WTC11 (cell line): Measurements from ENCODE around the gene VEGFD. TPM values are rescaled to one million over a fixed set of nuclear protein-coding genes. Genes with fewer than 3 reads are reported as not detected.
A peak's percentile ranks its signal among the peaks of the same experiment; 100 is the strongest.

Experiments
- ATAC-seq: fragments of 200-7000 bp; cut with Tn5 transposase; 2 replicates; pipeline ENCODE4 v1.10.0; 2021; ENCODE audit warnings: mild to moderate bottlenecking, moderate library complexity
- CTCF ChIA-PET: fragments of 300-600 bp; sonication (Branson Sonifier 250); formaldehyde crosslinking; loops from one replicate; lab custom pipeline; 2021; ENCODE audit warnings: antibody characterized with exemption; lab: Charles Lee
- POLR2A ChIA-PET: fragments of 350-600 bp; sonication (Branson Sonifier 250); formaldehyde crosslinking; loops from one replicate; lab custom pipeline; 2021; ENCODE audit warnings: antibody characterized with exemption; lab: Charles Lee
- DNase-seq: peaks from one replicate; pipeline ENCODE4 v3.0.0; 2021; ENCODE audit warnings: low spot score
- H3K27ac Mint-ChIP-seq: 2 replicates; pipeline ENCODE4 v1.8.0; 2021; ENCODE audit warnings: mixed read lengths
- H3K27me3 Mint-ChIP-seq: 2 replicates; pipeline ENCODE4 v1.8.0; 2021; ENCODE audit warnings: low read depth, mild to moderate bottlenecking, moderate library complexity, mixed read lengths
- H3K36me3 Mint-ChIP-seq: 2 replicates; pipeline ENCODE4 v1.8.0; 2021; ENCODE audit warnings: mixed read lengths
- H3K4me1 Mint-ChIP-seq: 2 replicates; pipeline ENCODE4 v1.8.0; 2022; ENCODE audit warnings: mixed read lengths
- H3K4me3 Mint-ChIP-seq: 2 replicates; pipeline ENCODE4 v1.8.0; 2021; ENCODE audit warnings: mild to moderate bottlenecking, moderate library complexity, mixed read lengths
- H3K9me3 Mint-ChIP-seq: 2 replicates; pipeline ENCODE4 v1.8.0; 2021; ENCODE audit warnings: mixed read lengths
- EMX1 ChIP-seq: fragments of 250-450 bp; sonication (Bioruptor Pico); IDR thresholded peaks from 2 replicates; pipeline ENCODE4 v1.8.0; 2021; ENCODE audit warnings: mild to moderate bottlenecking
- ESRRA ChIP-seq: sonication (generic); formaldehyde crosslinking; IDR thresholded peaks from 2 replicates; pipeline ENCODE4 v1.8.1; 2022; ENCODE audit warnings: mild to moderate bottlenecking, missing genetic modification reagents, borderline replicate concordance
- ETV6 ChIP-seq: sonication (generic); formaldehyde crosslinking; IDR thresholded peaks from 2 replicates; pipeline ENCODE4 v1.8.1; 2022; ENCODE audit warnings: mild to moderate bottlenecking, missing genetic modification reagents
- FOXK1 ChIP-seq: sonication (generic); formaldehyde crosslinking; IDR thresholded peaks from 2 replicates; pipeline ENCODE4 v1.8.0; 2022; ENCODE audit warnings: mild to moderate bottlenecking, moderate library complexity, missing genetic modification reagents
- GTF2I ChIP-seq: fragments of 250-450 bp; sonication (Bioruptor Pico); conservative IDR thresholded peaks from 2 replicates; pipeline ENCODE4 v1.4.0; 2021; ENCODE audit warnings: mild to moderate bottlenecking
- HMGA2 ChIP-seq: fragments of 250-450 bp; sonication (Bioruptor Pico); IDR thresholded peaks from 2 replicates; pipeline ENCODE4 v1.4.0; 2021; ENCODE audit warnings: mild to moderate bottlenecking, moderate library complexity
- JUN ChIP-seq: sonication (generic); formaldehyde crosslinking; IDR thresholded peaks from 2 replicates; pipeline ENCODE4 v1.8.0; 2023; ENCODE audit warnings: mild to moderate bottlenecking, missing genetic modification reagents
- MXD4 ChIP-seq: fragments of 250-450 bp; sonication (Bioruptor Pico); IDR thresholded peaks from 2 replicates; pipeline ENCODE4 v1.8.0; 2021; ENCODE audit warnings: mild to moderate bottlenecking, moderate library complexity, borderline replicate concordance
- MYBL2 ChIP-seq: sonication (generic); formaldehyde crosslinking; IDR thresholded peaks from 2 replicates; pipeline ENCODE4 v1.8.1; 2023; ENCODE audit warnings: mild to moderate bottlenecking, moderate library complexity, missing genetic modification reagents
- NFATC4 ChIP-seq: fragments of 250-450 bp; sonication (Bioruptor Pico); IDR thresholded peaks from 2 replicates; pipeline ENCODE4 v1.9.0; 2021; ENCODE audit warnings: mild to moderate bottlenecking
- NFYB ChIP-seq: sonication (generic); formaldehyde crosslinking; conservative IDR thresholded peaks from 2 replicates; pipeline ENCODE4 v1.8.0; 2022; ENCODE audit warnings: low read depth, missing genetic modification reagents
- NR2C2 ChIP-seq: sonication (generic); formaldehyde crosslinking; IDR thresholded peaks from 2 replicates; pipeline ENCODE4 v1.8.0; 2022; ENCODE audit warnings: mild to moderate bottlenecking, missing genetic modification reagents
- NR3C1 ChIP-seq: sonication (generic); formaldehyde crosslinking; conservative IDR thresholded peaks from 2 replicates; pipeline ENCODE4 v1.8.1; 2023; ENCODE audit warnings: low read depth, mild to moderate bottlenecking, missing genetic modification reagents
- OVOL2 ChIP-seq: fragments of 250-450 bp; sonication (Bioruptor Pico); IDR thresholded peaks from 2 replicates; pipeline ENCODE4 v1.9.0; 2021; ENCODE audit warnings: mild to moderate bottlenecking, borderline replicate concordance
- TEAD1 ChIP-seq: sonication (generic); formaldehyde crosslinking; IDR thresholded peaks from 2 replicates; pipeline ENCODE4 v1.8.0; 2022; ENCODE audit warnings: mild to moderate bottlenecking, missing genetic modification reagents
- TP53 ChIP-seq: sonication (generic); formaldehyde crosslinking; IDR thresholded peaks from 2 replicates; pipeline ENCODE4 v1.8.1; 2023; ENCODE audit warnings: mild to moderate bottlenecking, missing genetic modification reagents
- ZBTB21 ChIP-seq: sonication (generic); formaldehyde crosslinking; IDR thresholded peaks from 2 replicates; pipeline ENCODE4 v1.8.1; 2023; ENCODE audit warnings: mild to moderate bottlenecking, missing genetic modification reagents, borderline replicate concordance
- ZNF317 ChIP-seq: sonication (generic); formaldehyde crosslinking; IDR thresholded peaks from 2 replicates; pipeline ENCODE4 v1.8.1; 2023; ENCODE audit warnings: low read depth, mild to moderate bottlenecking, moderate library complexity, missing genetic modification reagents, borderline replicate concordance
- ZNF423 ChIP-seq: fragments of 250-450 bp; sonication (Bioruptor Pico); IDR thresholded peaks from 2 replicates; pipeline ENCODE4 v2.1.2; 2022; ENCODE audit warnings: mild to moderate bottlenecking, moderate library complexity
- ZNF671 ChIP-seq: fragments of 250-450 bp; sonication (Bioruptor Pico); IDR thresholded peaks from 2 replicates; pipeline ENCODE4 v1.8.0; 2021; ENCODE audit warnings: mild to moderate bottlenecking
- total RNA-seq: library from RNA; stranded (reverse); gene quantifications from 3 replicates; pipeline ENCODE4 v1.2.3, GENCODE V29; 2021
- TF ChIP-seq, protein P1 (sequence below): sonication (generic); formaldehyde crosslinking; IDR thresholded peaks from 2 replicates; pipeline ENCODE4 v1.8.1; 2022; ENCODE audit warnings: missing genetic modification reagents, borderline replicate concordance
- TF ChIP-seq, protein P2 (sequence below): fragments of 250-450 bp; sonication (Bioruptor Pico); IDR thresholded peaks from 2 replicates; pipeline ENCODE4 v1.9.0; 2021; ENCODE audit warnings: mild to moderate bottlenecking
- TF ChIP-seq, protein P3 (sequence below): sonication (generic); formaldehyde crosslinking; IDR thresholded peaks from 2 replicates; pipeline ENCODE4 v1.8.0; 2023; ENCODE audit warnings: missing genetic modification reagents, mild to moderate bottlenecking, borderline replicate concordance
- TF ChIP-seq, protein P4 (sequence below): sonication (generic); formaldehyde crosslinking; IDR thresholded peaks from 2 replicates; pipeline ENCODE4 v1.8.1; 2023; ENCODE audit warnings: mild to moderate bottlenecking, missing genetic modification reagents, moderate library complexity
- TF ChIP-seq, protein P5 (sequence below): fragments of 250-450 bp; sonication (Bioruptor Pico); IDR thresholded peaks from 2 replicates; pipeline ENCODE4 v1.8.0; 2021; ENCODE audit warnings: mild to moderate bottlenecking
- TF ChIP-seq, protein P6 (sequence below): sonication (generic); formaldehyde crosslinking; IDR thresholded peaks from 2 replicates; pipeline ENCODE4 v1.8.0; 2022; ENCODE audit warnings: mild to moderate bottlenecking, missing genetic modification reagents
- TF ChIP-seq, protein P7 (sequence below): sonication (generic); formaldehyde crosslinking; IDR thresholded peaks from 2 replicates; pipeline ENCODE4 v1.8.0; 2022; ENCODE audit warnings: mild to moderate bottlenecking, missing genetic modification reagents
- TF ChIP-seq, protein P8 (sequence below): sonication (generic); formaldehyde crosslinking; IDR thresholded peaks from 2 replicates; pipeline ENCODE4 v1.8.1; 2023; ENCODE audit warnings: mild to moderate bottlenecking, missing genetic modification reagents

The VEGFD gene
- total RNA-seq, 1 experiment from 2014 or later, result not detected

DNA sequence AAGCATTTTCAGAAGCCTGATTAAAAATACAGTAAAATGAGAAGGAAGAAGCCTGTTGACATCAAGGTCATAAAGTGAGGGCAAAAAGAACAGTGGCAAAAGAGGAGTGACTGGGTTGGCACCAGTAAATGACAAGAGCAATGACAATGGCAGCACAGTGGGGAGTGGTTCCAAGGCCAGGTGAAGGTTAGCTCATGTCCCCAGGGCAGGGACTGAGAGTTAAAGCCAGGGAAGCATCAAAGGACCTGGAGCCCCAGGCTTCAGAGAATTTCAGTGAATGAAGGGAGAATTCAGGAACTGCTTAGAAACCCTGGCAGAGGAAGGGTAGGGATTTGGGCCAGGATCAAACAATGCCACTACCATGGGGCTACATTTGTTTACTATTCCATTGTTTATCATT is 40.1 kb downstream of the VEGFD start:
- Mint-ChIP-seq H3K9me3 (no peaks in the 10 kb centered on the region), H3K36me3 (no peaks in the 10 kb centered on the region), H3K4me3 (no peak overlapping the region), H3K4me1 (peaks cover 8% of the 10 kb centered on the region; the same call in 1 of the 2 replicates), H3K27ac (no peak overlapping the region), H3K27me3 (peaks cover 32% of the 10 kb centered on the region)
- ATAC-seq (peak; percentile 65), DNase-seq (peak; percentile 14)
- no peak for TF ChIP-seq FOXK1
- no peak for TF ChIP-seq ZNF317
- no peak for TF ChIP-seq NR3C1
- TF ChIP-seq OVOL2 (CRISPR knock-in tag), result no peak
- no peak for TF ChIP-seq TEAD1
- TF ChIP-seq GTF2I (CRISPR knock-in tag), result no peak
- no peak for TF ChIP-seq MYBL2
- TF ChIP-seq, protein P1, sequence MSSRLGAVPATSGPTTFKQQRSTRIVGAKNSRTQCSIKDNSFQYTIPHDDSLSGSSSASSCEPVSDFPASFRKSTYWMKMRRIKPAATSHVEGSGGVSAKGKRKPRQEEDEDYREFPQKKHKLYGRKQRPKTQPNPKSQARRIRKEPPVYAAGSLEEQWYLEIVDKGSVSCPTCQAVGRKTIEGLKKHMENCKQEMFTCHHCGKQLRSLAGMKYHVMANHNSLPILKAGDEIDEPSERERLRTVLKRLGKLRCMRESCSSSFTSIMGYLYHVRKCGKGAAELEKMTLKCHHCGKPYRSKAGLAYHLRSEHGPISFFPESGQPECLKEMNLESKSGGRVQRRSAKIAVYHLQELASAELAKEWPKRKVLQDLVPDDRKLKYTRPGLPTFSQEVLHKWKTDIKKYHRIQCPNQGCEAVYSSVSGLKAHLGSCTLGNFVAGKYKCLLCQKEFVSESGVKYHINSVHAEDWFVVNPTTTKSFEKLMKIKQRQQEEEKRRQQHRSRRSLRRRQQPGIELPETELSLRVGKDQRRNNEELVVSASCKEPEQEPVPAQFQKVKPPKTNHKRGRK (CRISPR knock-in tag), result no peak
- TF ChIP-seq ETV6 (CRISPR knock-in tag), result no peak
- no peak for TF ChIP-seq HMGA2 (CRISPR knock-in tag)
- TF ChIP-seq, protein P2, sequence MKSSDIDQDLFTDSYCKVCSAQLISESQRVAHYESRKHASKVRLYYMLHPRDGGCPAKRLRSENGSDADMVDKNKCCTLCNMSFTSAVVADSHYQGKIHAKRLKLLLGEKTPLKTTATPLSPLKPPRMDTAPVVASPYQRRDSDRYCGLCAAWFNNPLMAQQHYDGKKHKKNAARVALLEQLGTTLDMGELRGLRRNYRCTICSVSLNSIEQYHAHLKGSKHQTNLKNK, result no peak
- no peak for TF ChIP-seq NFYB (CRISPR knock-in tag)
- no peak for TF ChIP-seq MXD4 (CRISPR knock-in tag)
- TF ChIP-seq NFATC4 (CRISPR knock-in tag), result no peak
- TF ChIP-seq ZNF671 (CRISPR knock-in tag), result no peak
- TF ChIP-seq TP53, result no peak
- no peak for TF ChIP-seq ZBTB21 (CRISPR knock-in tag)
- ChIA-PET POLR2A (no interaction called here), CTCF (no interaction called here)

DNA sequence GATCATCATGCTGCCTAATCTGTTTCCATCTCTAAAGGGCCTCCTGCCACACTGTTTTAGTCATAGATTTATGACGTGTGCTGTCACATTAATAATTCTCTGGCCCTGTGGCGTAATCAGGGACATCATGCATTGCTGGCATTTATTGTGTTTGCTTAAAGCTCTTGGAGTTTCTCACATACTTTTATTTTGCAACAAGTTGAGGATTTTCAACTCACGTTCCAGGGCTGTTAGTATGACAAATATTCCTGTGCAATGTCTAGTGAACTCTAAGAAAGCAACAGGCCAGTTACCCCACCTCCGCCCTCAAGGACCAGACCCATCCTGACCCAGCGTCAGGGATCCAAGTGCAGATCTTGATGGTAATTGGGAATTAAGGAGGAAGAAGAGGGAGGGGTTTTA is 41.1 kb downstream of the VEGFD start:
- Mint-ChIP-seq H3K27me3 (peaks cover 32% of the 10 kb centered on the region), H3K9me3 (no peaks in the 10 kb centered on the region), H3K36me3 (no peaks in the 10 kb centered on the region), H3K4me1 (peaks cover 8% of the 10 kb centered on the region; the same call in 1 of the 2 replicates), H3K27ac (no peak overlapping the region), H3K4me3 (no peak overlapping the region)
- POLR2A ChIA-PET, result no interaction called here
- CTCF ChIA-PET, result no interaction called here
- DNase-seq (no peak), ATAC-seq (no peak)
- TF ChIP-seq NR2C2 (no peak), NFYB (CRISPR knock-in tag) (no peak), EMX1 (CRISPR knock-in tag) (no peak), ZNF423 (no peak), HMGA2 (CRISPR knock-in tag) (no peak), FOXK1 (no peak), TEAD1 (no peak), ESRRA (CRISPR knock-in tag) (no peak), JUN (CRISPR knock-in tag) (no peak), NFATC4 (CRISPR knock-in tag) (no peak)
- TF ChIP-seq, protein P3, sequence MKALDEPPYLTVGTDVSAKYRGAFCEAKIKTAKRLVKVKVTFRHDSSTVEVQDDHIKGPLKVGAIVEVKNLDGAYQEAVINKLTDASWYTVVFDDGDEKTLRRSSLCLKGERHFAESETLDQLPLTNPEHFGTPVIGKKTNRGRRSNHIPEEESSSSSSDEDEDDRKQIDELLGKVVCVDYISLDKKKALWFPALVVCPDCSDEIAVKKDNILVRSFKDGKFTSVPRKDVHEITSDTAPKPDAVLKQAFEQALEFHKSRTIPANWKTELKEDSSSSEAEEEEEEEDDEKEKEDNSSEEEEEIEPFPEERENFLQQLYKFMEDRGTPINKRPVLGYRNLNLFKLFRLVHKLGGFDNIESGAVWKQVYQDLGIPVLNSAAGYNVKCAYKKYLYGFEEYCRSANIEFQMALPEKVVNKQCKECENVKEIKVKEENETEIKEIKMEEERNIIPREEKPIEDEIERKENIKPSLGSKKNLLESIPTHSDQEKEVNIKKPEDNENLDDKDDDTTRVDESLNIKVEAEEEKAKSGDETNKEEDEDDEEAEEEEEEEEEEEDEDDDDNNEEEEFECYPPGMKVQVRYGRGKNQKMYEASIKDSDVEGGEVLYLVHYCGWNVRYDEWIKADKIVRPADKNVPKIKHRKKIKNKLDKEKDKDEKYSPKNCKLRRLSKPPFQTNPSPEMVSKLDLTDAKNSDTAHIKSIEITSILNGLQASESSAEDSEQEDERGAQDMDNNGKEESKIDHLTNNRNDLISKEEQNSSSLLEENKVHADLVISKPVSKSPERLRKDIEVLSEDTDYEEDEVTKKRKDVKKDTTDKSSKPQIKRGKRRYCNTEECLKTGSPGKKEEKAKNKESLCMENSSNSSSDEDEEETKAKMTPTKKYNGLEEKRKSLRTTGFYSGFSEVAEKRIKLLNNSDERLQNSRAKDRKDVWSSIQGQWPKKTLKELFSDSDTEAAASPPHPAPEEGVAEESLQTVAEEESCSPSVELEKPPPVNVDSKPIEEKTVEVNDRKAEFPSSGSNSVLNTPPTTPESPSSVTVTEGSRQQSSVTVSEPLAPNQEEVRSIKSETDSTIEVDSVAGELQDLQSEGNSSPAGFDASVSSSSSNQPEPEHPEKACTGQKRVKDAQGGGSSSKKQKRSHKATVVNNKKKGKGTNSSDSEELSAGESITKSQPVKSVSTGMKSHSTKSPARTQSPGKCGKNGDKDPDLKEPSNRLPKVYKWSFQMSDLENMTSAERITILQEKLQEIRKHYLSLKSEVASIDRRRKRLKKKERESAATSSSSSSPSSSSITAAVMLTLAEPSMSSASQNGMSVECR, result no peak
- TF ChIP-seq, protein P4, sequence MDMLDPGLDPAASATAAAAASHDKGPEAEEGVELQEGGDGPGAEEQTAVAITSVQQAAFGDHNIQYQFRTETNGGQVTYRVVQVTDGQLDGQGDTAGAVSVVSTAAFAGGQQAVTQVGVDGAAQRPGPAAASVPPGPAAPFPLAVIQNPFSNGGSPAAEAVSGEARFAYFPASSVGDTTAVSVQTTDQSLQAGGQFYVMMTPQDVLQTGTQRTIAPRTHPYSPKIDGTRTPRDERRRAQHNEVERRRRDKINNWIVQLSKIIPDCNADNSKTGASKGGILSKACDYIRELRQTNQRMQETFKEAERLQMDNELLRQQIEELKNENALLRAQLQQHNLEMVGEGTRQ (CRISPR knock-in tag), result no peak
- TF ChIP-seq, protein P5, sequence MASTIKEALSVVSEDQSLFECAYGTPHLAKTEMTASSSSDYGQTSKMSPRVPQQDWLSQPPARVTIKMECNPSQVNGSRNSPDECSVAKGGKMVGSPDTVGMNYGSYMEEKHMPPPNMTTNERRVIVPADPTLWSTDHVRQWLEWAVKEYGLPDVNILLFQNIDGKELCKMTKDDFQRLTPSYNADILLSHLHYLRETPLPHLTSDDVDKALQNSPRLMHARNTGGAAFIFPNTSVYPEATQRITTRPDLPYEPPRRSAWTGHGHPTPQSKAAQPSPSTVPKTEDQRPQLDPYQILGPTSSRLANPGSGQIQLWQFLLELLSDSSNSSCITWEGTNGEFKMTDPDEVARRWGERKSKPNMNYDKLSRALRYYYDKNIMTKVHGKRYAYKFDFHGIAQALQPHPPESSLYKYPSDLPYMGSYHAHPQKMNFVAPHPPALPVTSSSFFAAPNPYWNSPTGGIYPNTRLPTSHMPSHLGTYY (CRISPR knock-in tag), result no peak
- TF ChIP-seq, protein P6, sequence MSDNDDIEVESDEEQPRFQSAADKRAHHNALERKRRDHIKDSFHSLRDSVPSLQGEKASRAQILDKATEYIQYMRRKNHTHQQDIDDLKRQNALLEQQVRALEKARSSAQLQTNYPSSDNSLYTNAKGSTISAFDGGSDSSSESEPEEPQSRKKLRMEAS, result no peak
- TF ChIP-seq, protein P7, sequence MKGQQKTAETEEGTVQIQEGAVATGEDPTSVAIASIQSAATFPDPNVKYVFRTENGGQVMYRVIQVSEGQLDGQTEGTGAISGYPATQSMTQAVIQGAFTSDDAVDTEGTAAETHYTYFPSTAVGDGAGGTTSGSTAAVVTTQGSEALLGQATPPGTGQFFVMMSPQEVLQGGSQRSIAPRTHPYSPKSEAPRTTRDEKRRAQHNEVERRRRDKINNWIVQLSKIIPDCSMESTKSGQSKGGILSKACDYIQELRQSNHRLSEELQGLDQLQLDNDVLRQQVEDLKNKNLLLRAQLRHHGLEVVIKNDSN (CRISPR knock-in tag), result no peak
- TF ChIP-seq, protein P8, sequence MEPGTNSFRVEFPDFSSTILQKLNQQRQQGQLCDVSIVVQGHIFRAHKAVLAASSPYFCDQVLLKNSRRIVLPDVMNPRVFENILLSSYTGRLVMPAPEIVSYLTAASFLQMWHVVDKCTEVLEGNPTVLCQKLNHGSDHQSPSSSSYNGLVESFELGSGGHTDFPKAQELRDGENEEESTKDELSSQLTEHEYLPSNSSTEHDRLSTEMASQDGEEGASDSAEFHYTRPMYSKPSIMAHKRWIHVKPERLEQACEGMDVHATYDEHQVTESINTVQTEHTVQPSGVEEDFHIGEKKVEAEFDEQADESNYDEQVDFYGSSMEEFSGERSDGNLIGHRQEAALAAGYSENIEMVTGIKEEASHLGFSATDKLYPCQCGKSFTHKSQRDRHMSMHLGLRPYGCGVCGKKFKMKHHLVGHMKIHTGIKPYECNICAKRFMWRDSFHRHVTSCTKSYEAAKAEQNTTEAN (CRISPR knock-in tag), result no peak
